Measurements from ENCODE around the gene SGK1.
"Not testable (repeated sequence)": the region's sequence is repeated elsewhere in the genome, so short reads cannot be mapped to it uniquely, and the experiment has no call there.

The SGK1 gene

DNA sequence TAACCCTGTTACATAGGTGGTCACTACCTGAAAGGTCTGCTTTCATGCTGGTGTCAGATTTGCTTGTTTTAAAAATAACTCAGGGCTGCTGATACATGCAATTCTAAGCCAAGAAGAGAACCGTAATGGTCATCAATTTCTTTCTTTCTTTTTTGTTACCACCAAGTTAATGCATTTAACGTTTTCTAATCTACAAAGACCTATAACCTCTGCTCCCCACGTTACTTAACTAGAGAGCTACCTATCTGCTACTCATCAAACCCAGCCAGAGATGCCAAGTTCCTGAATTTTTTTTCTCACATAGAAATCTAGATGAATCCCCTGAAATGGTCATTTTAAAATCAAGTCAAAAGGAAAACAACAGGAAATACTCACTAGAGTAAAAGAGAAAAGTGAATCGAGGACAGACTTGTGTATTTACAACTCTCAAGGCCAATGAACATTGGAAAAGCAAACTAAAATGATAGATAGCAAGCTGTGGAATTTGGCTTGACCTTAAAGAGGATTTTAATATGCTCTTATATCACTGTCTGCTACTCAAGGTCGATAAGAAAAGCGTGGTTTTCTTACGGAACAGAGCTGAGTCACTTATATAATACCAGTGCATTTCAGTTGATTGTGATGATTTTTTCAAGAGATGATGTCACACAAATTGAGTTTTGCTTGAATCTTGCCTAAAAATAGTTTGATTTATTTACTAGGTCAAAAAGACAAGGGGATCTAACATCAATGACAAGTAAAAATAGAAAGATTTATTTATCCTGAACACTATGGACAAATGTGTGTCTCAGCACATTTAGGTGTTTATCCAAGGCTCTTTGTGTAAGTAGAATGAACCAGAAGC is 67.9 kb downstream of the SGK1 start:
- no peak for DNase-seq

DNA sequence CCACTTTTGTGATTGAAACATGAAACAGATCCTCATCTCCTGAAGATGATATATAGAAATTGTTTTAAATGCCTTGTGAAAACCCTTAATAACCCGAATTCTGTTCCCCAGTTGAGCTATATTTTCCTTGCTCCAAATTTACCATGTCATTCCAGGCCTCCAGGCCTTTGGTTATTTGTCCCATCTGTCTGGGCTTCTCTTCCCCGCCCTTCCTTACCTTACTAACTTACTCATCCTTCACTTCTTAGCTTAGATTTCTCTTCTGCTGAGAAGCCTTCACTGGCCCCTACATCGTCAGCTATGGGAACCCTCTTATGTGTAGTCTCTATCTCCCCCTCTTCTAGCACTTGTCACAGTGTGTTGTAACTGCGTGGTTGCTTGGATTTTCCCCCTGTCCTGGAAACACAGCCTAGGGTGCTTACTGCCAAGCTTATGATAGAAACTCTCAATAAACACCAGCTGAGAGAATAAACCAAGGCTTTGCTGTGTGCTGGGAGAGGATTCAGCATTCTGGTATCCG is 68.6 kb downstream of the SGK1 start:
- no peak for DNase-seq

DNA sequence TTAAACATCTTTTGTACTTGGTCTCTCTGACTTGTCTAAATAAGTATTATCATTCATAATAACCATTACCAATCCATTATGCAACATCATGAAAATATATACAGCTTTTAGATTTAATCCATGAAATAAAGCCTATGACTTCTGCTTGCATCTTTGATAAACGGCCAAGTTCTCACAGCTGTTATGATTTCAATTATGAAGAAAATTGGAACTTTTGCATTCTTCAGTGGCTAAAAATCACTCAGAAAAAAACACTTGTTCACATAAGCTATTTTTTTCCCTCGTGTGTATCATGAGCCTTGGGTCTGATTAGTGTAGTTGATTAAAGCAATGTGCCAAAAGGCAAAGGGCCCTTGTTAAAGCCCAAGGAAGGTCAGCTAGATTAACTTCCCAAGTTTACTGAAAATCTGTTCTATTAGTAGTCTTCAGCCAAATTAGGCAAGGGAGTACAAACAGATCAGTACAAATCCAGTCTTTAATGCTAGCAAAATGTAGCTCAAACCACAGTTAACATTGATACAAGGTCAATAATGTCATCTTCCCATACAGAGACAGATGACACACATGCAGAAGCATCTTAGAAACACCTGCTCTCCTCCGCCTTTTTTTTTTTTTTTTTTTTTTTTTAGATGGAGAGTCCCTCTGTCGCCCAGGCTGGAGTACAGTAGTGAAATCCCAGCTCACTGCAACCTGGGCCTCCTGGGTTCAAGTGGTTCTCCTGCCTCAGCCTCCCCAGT is 69.9 kb downstream of the SGK1 start:
- no peak for DNase-seq

DNA sequence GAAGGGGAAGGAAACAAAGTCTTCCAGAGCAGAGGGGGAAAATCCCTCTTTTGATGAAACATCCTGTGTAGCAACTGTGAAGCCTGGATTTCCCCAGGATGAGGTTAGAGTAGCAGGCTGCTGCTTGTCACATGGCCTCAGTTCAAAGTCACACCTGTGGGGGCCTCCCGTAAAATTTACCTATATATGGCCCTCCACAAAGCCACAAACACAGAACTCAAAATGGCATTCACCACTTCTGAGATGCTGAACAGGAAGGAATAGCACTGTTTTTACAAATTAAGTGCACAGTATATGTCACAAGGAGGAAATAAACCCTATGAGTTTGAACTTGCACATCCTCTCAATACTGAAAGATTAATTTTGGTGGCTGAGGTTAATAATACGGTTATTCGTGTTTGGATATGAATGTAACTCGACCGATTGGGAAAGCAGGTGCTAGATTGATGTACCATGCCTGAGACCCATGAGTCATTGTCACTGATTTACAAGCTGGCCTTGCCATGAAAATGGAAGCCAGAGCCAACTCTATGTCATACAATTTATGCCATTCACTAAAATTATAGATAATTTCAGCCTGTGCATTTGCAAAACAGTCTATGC is 70.6 kb downstream of the SGK1 start:
- peak; percentile 48 for DNase-seq

DNA sequence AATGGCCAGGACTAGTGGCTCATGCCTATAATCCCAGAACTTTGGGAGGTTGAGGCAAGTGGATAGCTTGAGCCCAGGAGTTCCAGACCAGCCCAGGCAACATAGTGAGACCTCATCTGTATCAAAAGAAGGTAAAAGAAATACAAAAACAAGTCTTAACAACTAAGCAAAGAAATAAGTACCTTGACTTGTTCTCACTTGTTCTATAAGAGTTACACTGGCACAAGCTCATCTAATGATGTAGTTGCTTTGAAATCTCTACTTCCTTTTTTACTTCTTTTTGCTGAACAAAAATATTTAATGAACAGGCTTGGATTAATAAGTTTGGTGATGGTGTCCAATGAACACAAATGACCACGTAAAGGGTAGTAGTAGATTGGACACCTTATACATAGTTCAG is 72.2 kb downstream of the SGK1 start:
- no peak for DNase-seq

DNA sequence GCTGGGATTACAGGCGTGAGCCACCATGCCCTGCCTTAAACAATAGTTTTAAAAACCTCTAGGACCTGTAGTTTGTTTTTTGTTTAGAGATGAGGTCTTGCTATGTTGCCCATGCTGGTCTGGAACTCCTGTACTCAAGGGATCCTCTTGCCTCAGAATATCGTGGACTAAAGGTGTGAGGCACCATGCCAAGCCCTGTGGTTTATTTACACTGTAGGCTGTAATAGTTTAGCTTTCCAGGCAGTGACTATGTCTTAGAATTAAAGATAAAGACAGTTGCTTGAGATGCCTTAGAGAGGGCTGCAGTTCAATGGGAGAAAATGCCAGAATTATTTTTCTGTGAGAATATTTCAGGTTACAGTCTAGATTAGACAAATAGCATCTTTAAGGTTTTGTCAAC is 72.9 kb downstream of the SGK1 start:
- DNase-seq = no peak

DNA sequence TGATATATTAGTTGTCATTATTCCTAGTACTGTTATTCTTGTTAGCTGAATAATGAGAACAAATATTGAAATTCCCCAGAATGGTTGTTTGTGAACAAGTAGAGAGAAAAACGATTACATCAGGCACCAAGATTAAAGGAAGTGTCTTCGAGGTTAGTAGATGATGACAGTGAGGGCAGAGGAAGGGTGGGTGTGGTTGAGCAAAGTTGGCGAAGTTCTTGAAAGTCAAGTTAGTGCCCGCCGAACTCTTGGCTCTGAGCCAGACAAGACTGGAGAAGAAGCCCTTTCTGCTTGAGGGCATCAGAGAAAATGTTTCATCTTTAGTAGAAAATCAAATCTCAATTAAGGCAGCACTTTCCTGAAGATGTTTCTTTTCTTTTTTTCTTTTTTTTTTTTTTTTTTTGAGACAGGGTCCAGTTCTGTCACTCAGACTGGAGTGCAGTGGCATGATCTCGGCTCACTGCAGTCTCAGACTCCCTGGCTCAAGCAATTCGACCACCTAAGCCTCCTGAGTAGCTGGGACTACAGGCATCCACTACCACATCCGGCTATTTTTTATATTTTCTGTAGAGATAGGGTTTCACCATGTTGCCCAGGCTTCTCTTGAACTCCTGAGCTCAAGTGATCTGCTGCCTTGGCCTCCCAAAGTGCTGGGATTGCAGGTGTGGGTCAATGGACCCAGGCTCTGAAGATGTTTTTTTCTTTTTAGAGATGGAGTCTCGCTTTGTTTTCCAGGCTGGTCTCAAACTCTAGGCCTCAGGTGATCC is 77.1 kb downstream of the SGK1 start:
- peak; percentile 67 for DNase-seq

DNA sequence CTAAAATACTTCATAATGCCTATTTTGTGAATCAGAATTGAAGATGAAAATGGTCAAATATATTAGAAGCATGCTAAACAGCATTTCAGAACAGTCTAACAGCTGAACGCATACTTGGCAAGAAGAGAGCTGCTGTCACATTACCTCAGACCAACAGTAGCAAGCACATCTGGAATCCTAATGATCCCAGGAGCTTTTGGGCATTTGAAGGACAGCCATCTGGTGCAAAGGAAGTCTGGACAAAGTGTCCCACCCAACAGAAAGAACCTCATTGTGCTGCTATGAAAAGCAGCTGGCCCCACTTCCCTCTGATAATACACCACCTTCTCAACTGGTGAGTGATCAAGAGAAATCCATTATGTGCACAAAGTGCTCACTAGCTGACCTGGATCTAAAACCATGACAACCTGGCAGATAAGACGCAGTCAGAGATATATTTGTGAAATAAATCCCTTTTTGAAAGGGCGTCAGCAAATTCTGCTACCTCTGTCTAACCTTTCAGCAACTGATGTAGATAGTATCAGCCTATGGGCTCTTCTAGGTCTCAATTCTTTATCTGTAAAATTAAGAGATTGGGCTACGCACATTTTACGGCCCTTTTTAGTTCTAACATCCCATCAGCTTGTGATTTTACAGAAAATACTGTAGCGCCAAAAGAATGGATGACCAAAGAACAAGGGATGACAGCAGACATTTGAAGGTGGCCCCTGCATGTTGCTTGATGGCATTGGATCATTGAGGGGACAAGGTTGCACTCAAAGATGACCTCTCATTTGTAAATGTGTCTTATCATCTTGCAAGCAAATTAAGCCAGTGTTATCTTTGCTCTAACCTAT is 78.7 kb downstream of the SGK1 start:
- no peak for DNase-seq

DNA sequence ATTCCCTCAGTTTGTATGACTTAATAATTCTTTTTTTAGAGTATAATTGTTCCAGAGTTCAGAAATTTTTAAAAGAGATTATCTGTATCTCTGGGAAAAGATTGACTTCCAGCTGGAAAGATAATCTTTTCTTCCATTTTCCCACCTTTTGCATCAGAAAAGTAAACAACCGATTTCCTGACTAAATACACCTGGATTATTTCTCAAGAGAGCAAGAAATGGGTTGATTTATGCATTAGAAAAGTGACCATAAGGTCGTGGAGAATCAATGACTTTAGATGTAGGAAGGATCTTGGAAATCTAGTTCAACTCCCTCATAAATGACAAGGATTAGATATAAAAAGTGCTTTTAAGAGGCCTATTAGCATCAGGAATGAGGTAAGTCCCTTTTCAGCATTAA is 79.9 kb downstream of the SGK1 start:
- no peak for DNase-seq

DNA sequence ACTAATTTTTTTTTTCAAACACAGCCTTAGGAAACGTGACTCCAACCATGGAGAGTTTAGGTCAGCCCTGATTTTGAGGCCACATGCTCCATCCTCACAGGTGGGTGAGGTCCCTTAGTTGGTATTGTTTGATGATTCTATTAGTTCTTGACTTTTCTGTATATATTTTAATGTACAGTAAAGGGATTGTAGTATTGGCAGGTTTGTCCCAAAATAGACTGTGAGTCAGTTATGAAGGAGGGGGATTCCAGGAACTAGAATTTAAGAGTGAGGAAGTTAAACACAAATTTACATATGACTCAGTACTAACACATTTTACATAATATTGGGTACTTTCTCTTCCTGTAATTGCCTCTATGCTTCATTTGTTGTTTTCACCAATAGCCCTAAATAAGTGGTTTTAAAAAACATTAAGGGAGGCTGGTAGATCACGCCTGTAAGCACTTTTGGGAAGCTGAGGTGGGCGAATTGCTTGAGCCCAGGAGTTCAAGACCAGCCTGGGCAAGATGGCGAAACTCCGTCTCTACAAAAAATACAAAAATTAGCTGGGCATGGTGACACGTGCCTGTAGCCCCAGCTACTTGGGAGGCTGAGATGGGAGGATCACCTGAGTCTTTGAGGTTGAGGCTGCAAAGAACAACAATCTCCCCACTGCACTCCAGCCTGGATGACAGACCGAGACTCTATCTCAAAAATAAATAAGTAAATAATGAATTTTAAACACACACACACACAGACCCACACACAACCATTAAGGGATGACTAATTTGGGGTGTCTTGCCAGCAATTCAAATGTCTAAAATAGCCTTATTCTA is 81.8 kb downstream of the SGK1 start:
- DNase-seq = no peak

DNA sequence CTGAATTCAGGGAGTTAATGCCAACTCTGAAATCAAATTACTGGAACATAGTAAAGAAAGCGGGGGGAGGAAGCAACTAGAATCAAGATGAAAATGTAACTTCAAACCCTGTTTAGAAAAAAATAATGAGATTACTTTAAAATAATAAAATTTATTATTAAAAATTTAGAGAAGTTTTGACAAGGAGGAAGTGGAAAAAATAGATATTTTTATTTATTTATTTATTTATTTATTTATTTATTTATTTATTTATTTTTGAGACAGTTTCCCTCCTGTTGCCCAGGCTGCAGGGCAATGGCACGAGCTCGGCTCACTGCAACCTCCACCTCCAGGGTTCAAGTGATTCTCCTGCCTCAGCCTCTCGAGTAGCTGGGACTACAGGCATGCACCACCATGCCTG is 82.6 kb downstream of the SGK1 start:
- not testable (repeated sequence) for DNase-seq

DNA sequence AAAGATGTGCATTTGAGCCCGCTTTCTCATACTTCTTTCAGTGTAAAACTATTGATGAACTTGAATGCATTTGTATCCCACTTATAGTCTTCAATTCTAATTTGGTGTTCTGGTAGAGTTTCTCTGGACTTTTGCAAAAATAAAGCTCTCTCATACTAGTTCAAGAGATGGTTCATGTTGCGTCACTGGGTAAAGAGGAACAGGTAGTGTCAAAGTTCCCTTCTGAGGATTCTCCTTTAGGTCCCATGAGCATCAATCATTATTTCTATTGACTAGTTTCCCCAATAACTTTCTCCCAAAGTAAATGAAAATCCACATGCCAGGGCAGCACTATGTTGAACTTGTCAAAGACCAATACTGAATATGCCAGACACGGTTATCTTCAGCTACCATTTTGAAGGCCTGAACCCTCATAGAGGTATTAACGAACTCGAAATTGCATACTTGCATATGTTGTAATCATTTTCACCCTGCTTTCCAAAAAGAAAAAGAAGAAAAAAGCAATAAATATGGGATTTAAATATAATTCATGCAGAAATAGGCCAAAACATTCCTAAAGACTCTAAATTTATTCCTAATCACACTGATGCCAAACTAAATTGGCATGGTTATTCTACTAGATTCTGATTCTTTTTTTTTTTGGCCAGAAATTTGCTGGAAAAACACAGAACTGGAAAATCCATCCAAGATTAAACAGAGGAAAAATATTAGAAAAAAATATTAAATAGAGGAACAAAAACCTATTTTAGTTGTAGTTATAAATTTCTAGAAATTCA is 84.5 kb downstream of the SGK1 start:
- no peak for DNase-seq

DNA sequence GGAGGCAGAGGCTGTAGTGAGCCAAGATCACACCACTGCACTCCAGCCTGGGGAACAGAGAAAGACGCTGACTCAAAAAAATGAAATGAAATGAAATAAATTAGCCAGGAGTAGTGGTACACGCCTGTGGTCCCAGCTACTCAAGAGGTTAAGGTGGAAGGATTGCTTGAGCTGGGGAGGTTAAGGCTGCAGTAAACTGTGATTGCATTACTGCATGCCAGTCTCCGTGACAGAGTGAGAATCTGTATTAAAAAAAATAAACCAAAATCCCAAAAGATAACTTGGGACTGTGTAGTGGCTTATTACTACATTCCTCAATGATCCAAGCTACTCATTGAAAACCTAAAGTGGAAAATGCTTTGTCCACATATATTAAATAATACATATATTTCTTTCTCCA is 87.0 kb downstream of the SGK1 start:
- no peak for DNase-seq

DNA sequence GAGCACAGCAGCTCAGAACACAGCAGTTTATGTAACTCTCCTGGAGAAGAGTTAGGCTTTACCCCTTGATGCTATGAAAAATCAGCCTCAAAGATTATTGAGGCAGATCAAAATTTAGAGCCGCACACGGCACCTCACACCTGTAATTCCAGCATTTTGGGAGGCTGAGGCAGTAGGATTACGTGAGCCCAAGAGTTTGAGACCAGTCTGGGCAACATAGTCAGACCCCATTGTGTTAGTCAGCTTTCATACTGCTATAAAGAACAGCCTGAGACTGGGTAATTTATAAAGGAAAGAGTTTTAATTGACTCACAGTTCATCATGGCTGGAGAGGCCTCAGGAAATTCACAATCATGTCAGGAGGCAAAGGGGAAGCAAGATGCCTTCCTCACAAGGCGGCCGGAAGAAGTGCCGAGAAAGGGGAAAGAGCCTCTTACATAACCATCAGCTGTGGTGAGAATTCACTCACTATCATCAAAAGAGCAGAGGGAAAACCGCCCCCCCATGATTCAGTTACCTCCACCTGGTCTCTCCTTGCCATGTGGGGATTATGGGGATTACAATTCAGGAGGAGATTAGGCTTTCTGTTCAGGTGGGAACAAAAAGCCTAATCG is 87.7 kb downstream of the SGK1 start:
- no peak for DNase-seq

DNA sequence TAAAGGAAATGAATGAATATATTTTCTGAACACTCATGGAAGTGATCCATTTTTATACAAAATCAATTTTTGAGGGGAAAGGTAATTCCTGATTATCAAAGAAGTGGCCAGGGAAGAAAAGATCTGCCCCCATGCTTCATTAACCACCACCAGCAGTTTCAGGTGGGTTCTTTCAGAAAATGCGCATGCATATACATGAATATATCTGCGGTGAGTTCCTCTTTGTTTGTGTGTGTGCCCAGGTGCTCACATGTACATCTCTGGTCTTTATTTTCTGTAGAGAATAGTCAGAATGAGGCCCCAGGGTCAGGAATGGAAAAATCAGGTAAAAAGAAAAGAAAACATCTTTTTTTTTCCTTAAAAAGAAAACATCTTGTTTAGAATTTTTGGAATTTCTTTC is 88.4 kb downstream of the SGK1 start:
- DNase-seq = no peak

DNA sequence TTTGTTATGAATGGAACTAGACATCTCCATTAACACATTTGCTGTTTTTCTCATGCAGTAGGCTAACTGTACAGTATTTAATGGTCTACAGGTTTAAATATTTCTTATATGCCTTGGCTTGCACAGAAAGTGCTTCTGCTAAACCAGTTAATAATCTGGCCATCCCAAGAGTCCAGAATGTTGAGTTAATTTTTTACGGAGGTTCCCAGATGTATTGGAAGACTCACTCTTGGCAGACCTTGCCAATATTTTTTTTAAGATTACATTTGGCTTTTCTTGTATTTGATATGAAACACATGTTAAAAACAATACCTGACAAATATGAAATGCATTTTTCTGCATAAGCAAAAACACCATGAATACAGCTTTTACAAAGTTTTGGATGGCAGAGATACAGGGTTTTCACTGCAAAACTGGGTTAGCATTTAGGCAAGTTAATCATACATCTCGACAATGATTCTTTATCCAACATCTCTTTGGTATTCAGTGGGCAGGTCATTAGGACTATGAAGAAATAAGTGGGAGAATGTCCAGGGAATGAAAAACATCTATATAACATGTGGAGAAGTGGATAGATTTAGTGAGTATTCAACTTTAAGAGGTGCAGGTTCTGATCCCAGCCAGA is 94.0 kb downstream of the SGK1 start:
- no peak for DNase-seq

DNA sequence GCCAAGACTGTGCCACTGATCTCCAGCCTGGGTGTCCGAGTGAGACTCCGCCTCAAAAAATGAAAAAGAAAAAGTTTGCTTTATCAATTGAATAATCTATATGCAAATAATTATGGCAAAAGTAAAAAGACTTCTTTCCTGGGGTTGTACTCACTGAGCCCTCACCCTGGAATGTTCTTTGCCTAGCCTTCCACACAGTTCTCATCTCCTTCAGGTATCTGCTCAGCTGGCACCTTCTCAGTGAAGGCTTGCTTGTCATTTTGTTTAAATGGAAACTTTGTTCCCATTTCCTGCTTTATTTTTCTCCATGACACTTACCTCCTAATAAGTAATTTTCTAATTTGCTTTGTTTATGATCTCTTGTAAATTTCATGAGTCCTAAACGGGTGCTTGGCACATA is 96.7 kb downstream of the SGK1 start:
- no peak for DNase-seq

DNA sequence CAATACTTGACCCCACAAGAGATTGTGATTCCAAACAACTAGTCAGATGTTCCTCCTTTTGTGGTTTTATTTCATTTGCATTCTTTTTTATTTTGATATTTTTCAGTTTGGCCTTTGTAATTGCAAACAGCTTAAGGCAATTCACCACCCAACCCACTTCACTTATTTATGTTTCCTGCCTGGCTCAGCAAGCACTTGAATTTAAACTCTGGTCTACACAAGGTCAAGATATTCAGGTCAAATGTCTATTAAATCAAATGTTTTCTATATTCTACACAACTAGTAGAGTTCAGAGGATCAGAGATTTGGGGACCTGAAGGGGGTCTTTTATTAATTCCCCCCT is 100.1 kb downstream of the SGK1 start:
- DNase-seq = no peak

DNA sequence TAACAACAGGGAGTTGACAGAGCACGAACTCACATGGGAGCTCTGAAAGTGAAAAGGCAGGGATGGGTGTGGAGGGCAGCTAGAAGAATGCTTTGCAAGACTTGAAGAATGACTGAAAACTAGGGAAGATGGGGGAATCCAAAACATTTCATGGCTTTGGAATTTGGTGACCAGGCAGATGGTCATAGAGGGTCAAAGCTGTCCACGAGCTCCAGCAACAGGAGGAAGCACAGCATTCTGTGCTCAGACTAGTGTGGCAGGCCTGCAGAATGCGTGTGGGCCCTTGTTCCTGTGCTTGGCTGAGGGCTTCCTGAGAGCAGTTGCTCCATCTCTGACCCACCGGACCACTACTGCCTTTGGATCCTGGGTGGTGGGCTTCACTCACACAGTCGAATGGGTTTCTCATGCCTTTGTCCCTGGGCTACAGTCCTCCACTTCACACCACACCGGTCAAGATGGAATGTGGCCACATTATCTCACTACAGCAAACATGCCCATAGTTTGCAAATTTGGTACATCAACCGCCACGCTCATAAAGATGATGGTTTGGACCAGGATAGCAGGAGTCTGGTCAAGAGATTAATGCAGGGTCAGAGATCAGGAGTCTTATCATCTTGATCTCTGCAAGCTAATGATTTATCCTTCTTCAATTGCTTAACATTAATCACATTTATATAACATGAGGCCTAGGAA is 100.7 kb downstream of the SGK1 start:
- DNase-seq = no peak
